NB4 (cell line): ENCODE results near the gene DESI2.

Experiments used
- DNase-seq: peaks from one replicate; pipeline ENCODE4 v3.0.0; 2010; ENCODE audit warnings: low read depth
- H3K4me3 ChIP-seq: one replicate; pipeline ENCODE4 v1.5.1; 2011; ENCODE audit warnings: mild to moderate bottlenecking, low read depth, low read length, moderate library complexity
- CTCF ChIP-seq: IDR thresholded peaks from one replicate; pipeline ENCODE4 v1.5.1; 2012; ENCODE audit warnings: low read depth, low read length
- MAX ChIP-seq: IDR thresholded peaks from 2 replicates; pipeline ENCODE4 v1.6.1; 2011; ENCODE audit warnings: low read depth, low read length
- MYC ChIP-seq: IDR thresholded peaks from 2 replicates; pipeline ENCODE4 v1.6.1; 2011; ENCODE audit warnings: low read depth, low read length
- POLR2A ChIP-seq: IDR thresholded peaks from 2 replicates; pipeline ENCODE4 v1.6.1; 2011; ENCODE audit warnings: mild to moderate bottlenecking; ENCODE audit not compliant: insufficient read length; ENCODE audit errors: extremely low read depth

The DESI2 gene

GRCh38 chr1:244741692-244742091, 88.8 kb downstream of the DESI2 start:
- TF ChIP-seq MAX (no peak), POLR2A (no peak), MYC (no peak), CTCF (no peak)
- H3K4me3 ChIP-seq = no peak overlapping the region
- DNase-seq = no peak

- TF ChIP-seq CTCF = no peak
- TF ChIP-seq MYC = no peak
- TF ChIP-seq POLR2A = no peak
- no peak for TF ChIP-seq MAX
- DNase-seq = no peak
- no peak overlapping the region for H3K4me3 ChIP-seq
Measured at GRCh38 chr1:244749230-244750016, 96.5 kb downstream of the DESI2 start.

GRCh38 chr1:244751271-244751895, 98.5 kb downstream of the DESI2 start:
- DNase-seq = no peak
- TF ChIP-seq MYC (no peak), MAX (no peak), CTCF (no peak), POLR2A (no peak)
- H3K4me3 ChIP-seq = no peak overlapping the region

GRCh38 chr1:244755673-244756072, 102.7 kb downstream of the DESI2 start:
- no peak overlapping the region for H3K4me3 ChIP-seq
- no peak for DNase-seq
- TF ChIP-seq POLR2A = no peak

GRCh38 chr1:244757091-244757939, 104.4 kb downstream of the DESI2 start:
- TF ChIP-seq CTCF = no peak
- no peak for TF ChIP-seq MYC
- TF ChIP-seq POLR2A = no peak
- no peak for TF ChIP-seq MAX
- DNase-seq = no peak
- no peak overlapping the region for H3K4me3 ChIP-seq
